ENCODE results near the gene SUOX. TPM values are rescaled to one million over a fixed set of nuclear protein-coding genes. Genes with fewer than 3 reads are reported as not detected.
"Not testable (repeated sequence)": the region's sequence is repeated elsewhere in the genome, so short reads cannot be mapped to it uniquely, and the experiment has no call there.

SUOX gene
- total RNA-seq, 1 donor from 2014 or later, result 5.4 TPM

- Histone ChIP-seq H3K4me1 (peaks cover 5 to 11% of the 10 kb centered on the region in 2 donors), H3K36me3 (peaks cover 29% of the 10 kb centered on the region in 2 donors), H3K27ac (no peak overlapping the region), H3K4me3 (no peak overlapping the region), H3K27me3 (no peaks in the 10 kb centered on the region), H3K9me3 (no peaks in the 10 kb centered on the region)
- intact Hi-C loops (cut with DNase I), result no loop called here
- no peak for TF ChIP-seq CTCF (IDR thresholded peaks at IDR 0.05)
- DNase-seq (ENCODE audit: low spot score in 2 of 2), result no peak
Observed at GRCh38 chr12:56038022-56038655, 41.1 kb downstream of the SUOX start.

DNA sequence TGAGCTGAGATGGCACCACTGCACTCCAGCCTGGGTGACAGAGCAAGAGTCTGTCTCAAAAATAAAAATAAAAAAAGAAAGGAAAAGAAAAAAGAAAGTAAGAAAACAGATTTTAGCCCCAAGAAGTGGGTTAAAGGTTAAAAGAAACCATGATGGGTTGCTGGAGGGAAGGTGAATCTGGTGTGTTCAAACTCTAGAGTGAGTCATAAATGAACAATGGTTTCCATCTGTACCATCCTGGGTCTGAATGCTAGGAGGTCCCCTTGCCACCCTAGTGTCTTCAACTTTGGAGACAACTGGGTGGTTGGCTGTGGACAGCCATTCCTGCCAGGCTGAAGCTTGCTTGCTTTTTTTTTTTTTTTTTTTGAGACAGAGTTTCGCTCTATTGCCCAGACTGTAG, 43.1 kb downstream of the SUOX start:
- DNase-seq (ENCODE audit: low spot score in 2 of 2), result no peak
- TF ChIP-seq CTCF (IDR thresholded peaks at IDR 0.05), result no peak
- H3K36me3 ChIP-seq, result peaks cover 30 to 31% of the 10 kb centered on the region in 2 donors

GRCh38 chr12:56040963-56041551, 44.0 kb downstream of the SUOX start:
- no peaks in the 10 kb centered on the region for H3K27me3 ChIP-seq
- peak overlapping the region; percentile 82 to 93 for H3K27ac ChIP-seq
- no peaks in the 10 kb centered on the region for H3K9me3 ChIP-seq
- intact Hi-C loops (cut with DNase I), result loop anchor here (1.0 to 5.0 kb wide), 3 partner anchors 34 to 299 kb away; partner anchors contain the start of genes GDF11 and SUOX
- peak overlapping the region; percentile 72 to 81 for H3K4me3 ChIP-seq
- H3K4me1 ChIP-seq, result peaks cover 5 to 11% of the 10 kb centered on the region in 2 donors
- DNase-seq (ENCODE audit: low spot score in 2 of 2), result no peak
- H3K36me3 ChIP-seq, result peaks cover 24 to 35% of the 10 kb centered on the region in 2 donors
- TF ChIP-seq CTCF (IDR thresholded peaks at IDR 0.05), result no peak

More for the DNA sequence above, 43.1 kb downstream of the SUOX start:
- H3K4me1 ChIP-seq, result peaks cover 5 to 11% of the 10 kb centered on the region in 2 donors
- intact Hi-C loops (cut with DNase I), result loop anchor here (2.0 to 5.0 kb wide), 2 partner anchors 33 to 298 kb away; partner anchors contain the start of gene GDF11
- no peaks in the 10 kb centered on the region for H3K9me3 ChIP-seq
- H3K27me3 ChIP-seq, result no peaks in the 10 kb centered on the region
- no peak overlapping the region for H3K27ac ChIP-seq
- no peak overlapping the region for H3K4me3 ChIP-seq

DNA sequence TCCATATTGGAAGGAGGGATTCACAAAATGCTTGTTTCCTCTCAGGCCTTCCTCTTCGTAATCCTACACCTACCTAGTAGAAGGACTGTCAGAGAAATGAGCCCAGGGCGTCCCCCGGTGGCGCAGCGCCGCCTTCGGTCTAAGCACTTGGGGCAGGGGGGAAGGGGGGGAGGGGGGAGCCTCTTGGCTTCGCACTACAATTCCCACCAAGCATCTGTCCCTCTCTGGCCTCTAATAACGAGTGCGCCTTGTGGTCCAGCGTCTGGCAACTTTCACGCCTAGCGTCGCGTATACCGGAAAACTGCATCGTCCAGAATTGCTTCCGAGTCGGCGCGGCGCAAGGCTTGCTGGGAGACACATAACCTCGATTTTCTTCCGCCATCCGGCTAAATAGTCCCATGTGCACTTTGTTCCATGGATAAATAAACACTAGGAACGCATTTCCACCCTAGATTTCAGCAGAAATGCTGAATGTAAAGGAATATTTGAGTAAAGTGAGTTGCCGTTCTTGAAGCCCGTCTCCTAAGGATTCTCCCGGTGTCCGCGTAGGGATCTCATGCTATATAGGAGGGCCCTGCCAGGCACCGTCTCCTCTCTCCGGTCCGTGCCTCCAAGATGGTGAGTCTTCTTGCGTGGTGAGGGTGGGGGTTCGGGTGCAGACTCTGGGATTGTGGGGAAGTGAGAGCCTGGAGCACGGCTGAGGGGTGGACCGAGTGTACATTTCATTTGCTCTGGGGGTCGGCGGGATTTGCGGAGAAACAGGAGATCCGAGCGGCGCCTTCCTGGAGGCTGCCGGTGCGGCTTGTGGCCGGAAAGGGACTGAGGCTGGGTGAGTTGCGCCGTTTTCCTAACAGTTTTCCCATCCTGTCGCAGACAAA, 44.7 kb downstream of the SUOX start, which contains the start of gene RPS26:
Gene RPS26 (plus strand): TSS at position 367 of the 878 bp plus-strand sequence. CDS start 249 bp downstream, at position 616.
- Histone ChIP-seq H3K9me3 (no peaks in the 10 kb centered on the region), H3K27ac (peak within 1 kb of the TSS; percentile 82 to 93), H3K27me3 (no peaks in the 10 kb centered on the region), H3K36me3 (peaks cover 18 to 30% of the 10 kb centered on the region in 2 donors), H3K4me3 (peak within 1 kb of the TSS; percentile 72 to 81), H3K4me1 (peaks cover 5 to 11% of the 10 kb centered on the region in 2 donors)
- peak in 2 of 3 experiments; percentile 43 to 64 for TF ChIP-seq CTCF (IDR thresholded peaks at IDR 0.05)
- intact Hi-C loops (cut with DNase I), result loop anchor here (1.0 to 5.0 kb wide), 5 partner anchors 35 to 299 kb away; partner anchors contain the start of genes GDF11, PA2G4, RAB5B and SUOX
- peak; percentile 92 to 98 for DNase-seq (ENCODE audit: low spot score in 2 of 2)

GRCh38 chr12:56042430-56042813, 45.3 kb downstream of the SUOX start:
- Histone ChIP-seq H3K4me3 (peak overlapping the region; percentile 72 to 81), H3K27ac (peak overlapping the region; percentile 82 to 93), H3K4me1 (peaks cover 5 to 13% of the 10 kb centered on the region in 2 donors), H3K36me3 (peaks cover 18 to 30% of the 10 kb centered on the region in 2 donors)
- intact Hi-C loops (cut with DNase I), result loop anchor here (1.0 to 5.0 kb wide), 3 partner anchors 62 to 300 kb away; partner anchors contain the start of genes GDF11, PA2G4 and RAB5B
- H3K9me3 ChIP-seq; H3K27me3 ChIP-seq; DNase-seq (ENCODE audit: low spot score in 2 of 2): not testable (repeated sequence)

Measured in ascending aorta (tissue), 2 donors.